ENCODE measurements around the gene DNAJC5G. TPM values are rescaled to one million over a fixed set of nuclear protein-coding genes. Genes with fewer than 3 reads are reported as not detected.
"Not testable (repeated sequence)": the region's sequence is repeated elsewhere in the genome, so short reads cannot be mapped to it uniquely, and the experiment has no call there.

The DNAJC5G gene
- total and polyA plus RNA-seq, 2 experiments from 2014 or later = not detected

- Histone ChIP-seq H3K4me3 (no peak overlapping the region), H3K9ac (no peak overlapping the region), H3K4me2 (ENCODE audit: unreplicated experiment) (no peak overlapping the region), H3K27me3 (replicated peaks; ENCODE audit: insufficient read depth) (peaks cover 20% of the 10 kb centered on the region), H4K20me1 (ENCODE audit: insufficient read depth) (no peaks in the 10 kb centered on the region), H3K27ac (no peak overlapping the region), H3K9me3 (ENCODE audit: low read depth) (no peaks in the 10 kb centered on the region), H2AFZ (no peak overlapping the region), H3K4me1 (ENCODE audit: insufficient read depth) (no peaks in the 10 kb centered on the region), H3F3A (ENCODE audit: insufficient read depth) (no peaks in the 10 kb centered on the region), H3K36me3 (ENCODE audit: low read depth) (no peaks in the 10 kb centered on the region), H3K9me2 (ENCODE audit: insufficient read depth) (no peaks in the 10 kb centered on the region), H3K79me2 (ENCODE audit: insufficient read depth) (no peaks in the 10 kb centered on the region)
- in situ Hi-C loops (cut with MboI) = no loop called here
- TF ChIP-seq EZH2 (IDR thresholded peaks at IDR 0.05; ENCODE audit: insufficient read depth, poor library complexity, severe bottlenecking) = no peak
- TF ChIP-seq EZH2phosphoT487 (IDR thresholded peaks at IDR 0.05; ENCODE audit: insufficient read depth, low read depth) = no peak
- DNase-seq = no peak
- WGBS, 2 experiments (ENCODE audit: low coverage in 1 of 2, low lambda C conversion rate in 2 of 2, missing lambda C conversion rate in 2 of 2) = 62 to 77% methylated on average over 3 of the region's 3 CpGs
These were observed 5.1 kb upstream of the DNAJC5G start for GRCh38 chr2:27270131-27270530.

GRCh38 chr2:27270670-27271069 is 4.6 kb upstream of the DNAJC5G start:
- Histone ChIP-seq H4K20me1 (ENCODE audit: insufficient read depth) (no peaks in the 10 kb centered on the region), H3K4me1 (ENCODE audit: insufficient read depth) (no peaks in the 10 kb centered on the region), H3K27me3 (replicated peaks; ENCODE audit: insufficient read depth) (peaks cover 14% of the 10 kb centered on the region), H3K4me2 (ENCODE audit: unreplicated experiment) (no peak overlapping the region), H3K4me3 (no peak overlapping the region), H2AFZ (no peak overlapping the region), H3K27ac (no peak overlapping the region), H3K9me3 (ENCODE audit: low read depth) (no peaks in the 10 kb centered on the region), H3K36me3 (ENCODE audit: low read depth) (no peaks in the 10 kb centered on the region), H3F3A (ENCODE audit: insufficient read depth) (no peaks in the 10 kb centered on the region), H3K9me2 (ENCODE audit: insufficient read depth) (no peaks in the 10 kb centered on the region), H3K79me2 (ENCODE audit: insufficient read depth) (no peaks in the 10 kb centered on the region), H3K9ac (no peak overlapping the region)
- TF ChIP-seq EZH2 (IDR thresholded peaks at IDR 0.05; ENCODE audit: insufficient read depth, poor library complexity, severe bottlenecking) (no peak), EZH2phosphoT487 (IDR thresholded peaks at IDR 0.05; ENCODE audit: insufficient read depth, low read depth) (no peak)
- WGBS, 2 experiments (ENCODE audit: low coverage in 1 of 2, low lambda C conversion rate in 2 of 2, missing lambda C conversion rate in 2 of 2) = 96 to 97% methylated on average over 2 of the region's 2 CpGs
- no peak for DNase-seq
- in situ Hi-C loops (cut with MboI) = no loop called here

- Histone ChIP-seq H4K20me1 (ENCODE audit: insufficient read depth) (no peaks in the 10 kb centered on the region), H3K79me2 (ENCODE audit: insufficient read depth) (no peaks in the 10 kb centered on the region), H3K4me2 (ENCODE audit: unreplicated experiment) (no peak overlapping the region), H3F3A (ENCODE audit: insufficient read depth) (no peaks in the 10 kb centered on the region), H2AFZ (no peak overlapping the region), H3K4me1 (ENCODE audit: insufficient read depth) (no peaks in the 10 kb centered on the region), H3K9me3 (ENCODE audit: low read depth) (no peaks in the 10 kb centered on the region), H3K27ac (no peak overlapping the region), H3K36me3 (ENCODE audit: low read depth) (no peaks in the 10 kb centered on the region), H3K9me2 (ENCODE audit: insufficient read depth) (no peaks in the 10 kb centered on the region), H3K9ac (no peak overlapping the region), H3K4me3 (no peak overlapping the region), H3K27me3 (replicated peaks; ENCODE audit: insufficient read depth) (peaks cover 12% of the 10 kb centered on the region)
- DNase-seq = no peak
- in situ Hi-C loops (cut with MboI) = no loop called here
- WGBS, 2 experiments (ENCODE audit: low coverage in 1 of 2, low lambda C conversion rate in 2 of 2, missing lambda C conversion rate in 2 of 2) = 75 to 82% methylated on average over 11 of the region's 11 CpGs
- TF ChIP-seq EZH2phosphoT487 (IDR thresholded peaks at IDR 0.05; ENCODE audit: insufficient read depth, low read depth) (no peak), EZH2 (IDR thresholded peaks at IDR 0.05; ENCODE audit: insufficient read depth, poor library complexity, severe bottlenecking) (no peak)
These were observed 3.4 kb upstream of the DNAJC5G start for GRCh38 chr2:27271631-27272340.

GRCh38 chr2:27272537-27273522 is 2.4 kb upstream of the DNAJC5G start:
- H3K36me3 ChIP-seq (ENCODE audit: low read depth); H3K9me2 ChIP-seq (ENCODE audit: insufficient read depth); H4K20me1 ChIP-seq (ENCODE audit: insufficient read depth); H3K4me1 ChIP-seq (ENCODE audit: insufficient read depth); H3F3A ChIP-seq (ENCODE audit: insufficient read depth); DNase-seq; H2AFZ ChIP-seq; H3K9me3 ChIP-seq (ENCODE audit: low read depth); H3K79me2 ChIP-seq (ENCODE audit: insufficient read depth); H3K27ac ChIP-seq; H3K9ac ChIP-seq; in situ Hi-C loops (cut with MboI); H3K4me2 ChIP-seq (ENCODE audit: unreplicated experiment); H3K4me3 ChIP-seq: not testable (repeated sequence)
- H3K27me3 ChIP-seq (replicated peaks; ENCODE audit: insufficient read depth) = peaks cover 11% of the 10 kb centered on the region
- WGBS, 2 experiments (ENCODE audit: low coverage in 1 of 2, low lambda C conversion rate in 2 of 2, missing lambda C conversion rate in 2 of 2) = 58 to 66% methylated on average over 15 of the region's 15 CpGs

All from GM23248 (cell line).